ENCODE measurements around the gene PKIG.

PKIG gene

GRCh38 chr20:44540834-44541233, 41.5 kb upstream of the PKIG start:
- H3K36me3 ChIP-seq, result no peaks in the 10 kb centered on the region
- no peak for DNase-seq
- no peak overlapping the region for H3K27ac ChIP-seq
- H3K27me3 ChIP-seq, result no peaks in the 10 kb centered on the region
- H3K4me1 ChIP-seq, result peaks cover 0 to 20% (median 8%) of the 10 kb centered on the region in 4 donors
- TF ChIP-seq CTCF (IDR thresholded peaks at IDR 0.05), result no peak
- no peak overlapping the region for H3K4me3 ChIP-seq
- H3K9me3 ChIP-seq, result no peaks in the 10 kb centered on the region
- intact Hi-C loops (cut with DNase I; ENCODE audit: low total_unique reads), result no loop called here

DNA sequence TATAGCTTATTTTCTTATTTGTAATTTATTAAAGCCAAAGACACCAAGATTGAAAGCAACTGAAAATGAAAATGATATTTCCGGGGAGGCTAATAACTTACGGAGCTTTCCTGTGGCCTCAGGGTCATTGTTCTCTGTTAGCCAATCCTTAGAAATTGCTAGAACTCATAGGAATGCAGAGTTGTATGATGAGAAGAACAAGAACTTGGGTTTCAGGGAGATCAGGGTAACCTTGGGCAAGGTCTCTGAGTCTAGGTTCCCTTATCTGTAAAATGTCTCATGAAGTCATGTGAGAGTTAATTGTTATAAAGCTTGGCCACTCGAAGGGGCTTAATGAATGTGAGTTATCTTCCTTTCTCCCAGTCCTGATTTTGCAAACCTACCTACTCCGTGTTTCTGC, 40.4 kb upstream of the PKIG start:
- intact Hi-C loops (cut with DNase I; ENCODE audit: low total_unique reads), result no loop called here
- DNase-seq, result no peak
- Histone ChIP-seq H3K4me3 (no peak overlapping the region), H3K36me3 (no peaks in the 10 kb centered on the region), H3K9me3 (no peaks in the 10 kb centered on the region), H3K4me1 (peaks cover 0 to 20% (median 8%) of the 10 kb centered on the region in 4 donors), H3K27ac (no peak overlapping the region), H3K27me3 (no peaks in the 10 kb centered on the region)
- TF ChIP-seq CTCF (IDR thresholded peaks at IDR 0.05), result no peak

GRCh38 chr20:44542890-44543289, 39.5 kb upstream of the PKIG start:
- H3K27me3 ChIP-seq, result no peaks in the 10 kb centered on the region
- intact Hi-C loops (cut with DNase I; ENCODE audit: low total_unique reads), result no loop called here
- peaks cover 0 to 24% (median 11%) of the 10 kb centered on the region in 4 donors for H3K4me1 ChIP-seq
- H3K27ac ChIP-seq, result no peak overlapping the region
- no peak for TF ChIP-seq CTCF (IDR thresholded peaks at IDR 0.05)
- no peaks in the 10 kb centered on the region for H3K9me3 ChIP-seq
- DNase-seq, result no peak
- H3K36me3 ChIP-seq, result no peaks in the 10 kb centered on the region
- no peak overlapping the region for H3K4me3 ChIP-seq

- H3K27ac ChIP-seq, result no peak overlapping the region
- no peak for DNase-seq
- peaks cover 0 to 27% (median 15%) of the 10 kb centered on the region in 4 donors for H3K4me1 ChIP-seq
- intact Hi-C loops (cut with DNase I; ENCODE audit: low total_unique reads), result no loop called here
- TF ChIP-seq CTCF (IDR thresholded peaks at IDR 0.05), result no peak
- H3K9me3 ChIP-seq, result no peaks in the 10 kb centered on the region
- no peak overlapping the region for H3K4me3 ChIP-seq
- no peaks in the 10 kb centered on the region for H3K27me3 ChIP-seq
- H3K36me3 ChIP-seq, result no peaks in the 10 kb centered on the region
Observed at GRCh38 chr20:44543358-44543757, 39.0 kb upstream of the PKIG start.

DNA sequence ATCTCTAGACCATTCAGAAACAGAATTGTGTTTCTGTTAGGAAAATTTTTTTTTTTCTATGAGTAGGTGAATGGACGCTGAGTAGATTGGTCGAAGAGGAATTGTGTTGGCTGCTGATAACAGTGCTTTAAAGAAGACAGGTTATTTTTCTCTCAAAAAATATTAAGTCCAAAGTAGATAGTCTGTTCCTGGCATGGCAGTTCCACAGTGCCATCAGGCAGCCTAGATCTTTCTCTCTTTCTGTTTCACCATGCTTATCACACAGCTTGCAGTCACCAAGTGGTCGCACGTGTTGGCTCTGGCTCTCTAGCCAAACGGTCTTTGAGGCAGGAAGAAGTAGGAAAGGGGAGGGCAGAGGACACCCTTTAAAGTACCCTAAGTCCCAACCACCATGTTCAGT, 38.1 kb upstream of the PKIG start:
- H3K27ac ChIP-seq, result no peak overlapping the region
- intact Hi-C loops (cut with DNase I; ENCODE audit: low total_unique reads), result no loop called here

More for the DNA sequence above, 38.1 kb upstream of the PKIG start:
- Histone ChIP-seq H3K4me1 (peaks cover 0 to 35% (median 16%) of the 10 kb centered on the region in 4 donors), H3K27me3 (no peaks in the 10 kb centered on the region), H3K4me3 (no peak overlapping the region), H3K9me3 (no peaks in the 10 kb centered on the region), H3K36me3 (no peaks in the 10 kb centered on the region)
- TF ChIP-seq CTCF (IDR thresholded peaks at IDR 0.05), result no peak
- no peak for DNase-seq

Data from tibial artery (tissue), 4 donors.